Esophagus squamous epithelium (tissue), 4 donors: ENCODE measurements around the gene ANKRD37.

Experiments used
- POLR2A ChIP-seq, 4 donors: fragments of 450-650 bp; IDR thresholded peaks; one replicate each; pipeline ENCODE4 v1.6.1; 2017; ENCODE audit warnings: antibody characterized with exemption in 4 of 4, mild to moderate bottlenecking in 4 of 4, moderate library complexity in 3 of 4
- TF ChIP-seq, protein P1 (sequence below), 6 experiments: fragments of 450-650 bp in 4 of 6; fragments of 200-600 bp in 2 of 6; sonication (generic) in 2 of 6; IDR thresholded peaks; one replicate each; pipeline ENCODE4 v1.5.1; 2016 to 2019; ENCODE audit warnings: antibody characterized with exemption in 6 of 6, mild to moderate bottlenecking in 4 of 6, moderate library complexity in 4 of 6

DNA sequence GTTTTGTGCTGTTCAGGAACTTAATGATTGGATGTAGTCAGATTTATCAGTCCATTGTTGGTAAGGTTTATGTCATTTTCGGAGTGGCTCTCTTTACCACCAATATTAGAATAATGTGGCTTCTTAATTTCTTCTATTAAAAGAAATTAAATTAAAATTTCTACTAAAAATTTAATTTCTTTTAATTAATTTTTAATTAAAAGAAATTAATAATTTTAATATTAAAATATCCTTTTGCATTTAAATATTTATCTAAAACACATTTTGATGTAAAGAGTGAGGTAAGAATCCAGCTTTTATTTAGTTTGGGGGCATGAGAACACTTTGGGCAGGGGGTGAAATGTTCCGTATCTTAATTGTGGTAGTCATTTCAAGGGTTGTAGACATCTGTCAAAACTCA, 44.8 kb downstream of the ANKRD37 start:
- TF ChIP-seq, protein P1, sequence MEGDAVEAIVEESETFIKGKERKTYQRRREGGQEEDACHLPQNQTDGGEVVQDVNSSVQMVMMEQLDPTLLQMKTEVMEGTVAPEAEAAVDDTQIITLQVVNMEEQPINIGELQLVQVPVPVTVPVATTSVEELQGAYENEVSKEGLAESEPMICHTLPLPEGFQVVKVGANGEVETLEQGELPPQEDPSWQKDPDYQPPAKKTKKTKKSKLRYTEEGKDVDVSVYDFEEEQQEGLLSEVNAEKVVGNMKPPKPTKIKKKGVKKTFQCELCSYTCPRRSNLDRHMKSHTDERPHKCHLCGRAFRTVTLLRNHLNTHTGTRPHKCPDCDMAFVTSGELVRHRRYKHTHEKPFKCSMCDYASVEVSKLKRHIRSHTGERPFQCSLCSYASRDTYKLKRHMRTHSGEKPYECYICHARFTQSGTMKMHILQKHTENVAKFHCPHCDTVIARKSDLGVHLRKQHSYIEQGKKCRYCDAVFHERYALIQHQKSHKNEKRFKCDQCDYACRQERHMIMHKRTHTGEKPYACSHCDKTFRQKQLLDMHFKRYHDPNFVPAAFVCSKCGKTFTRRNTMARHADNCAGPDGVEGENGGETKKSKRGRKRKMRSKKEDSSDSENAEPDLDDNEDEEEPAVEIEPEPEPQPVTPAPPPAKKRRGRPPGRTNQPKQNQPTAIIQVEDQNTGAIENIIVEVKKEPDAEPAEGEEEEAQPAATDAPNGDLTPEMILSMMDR (IDR thresholded peaks at IDR 0.05), result no peak
- TF ChIP-seq POLR2A (IDR thresholded peaks at IDR 0.05), result no peak
